Activated CD8-positive, alpha-beta memory T cell treated with anti-CD3 and anti-CD28 coated beads, Interleukin-2, amount 10 ng/mL, durations not matched to agents 7 days and 5 days (primary cell): Measurements from ENCODE around the gene UTP3. TPM values are rescaled to one million over a fixed set of nuclear protein-coding genes. Genes with fewer than 3 reads are reported as not detected.
"Not testable (repeated sequence)": the region's sequence is repeated elsewhere in the genome, so short reads cannot be mapped to it uniquely, and the experiment has no call there.

Experiments used
- ATAC-seq: fragments of 150-1000 bp; cut with Tn5 transposase; one replicate; pipeline ENCODE4 v1.10.0; 2021; ENCODE audit warnings: moderate library complexity
- CTCF ChIA-PET: fragments of 350-600 bp; sonication (Branson Sonifier 250); formaldehyde crosslinking; loops from one replicate; lab custom pipeline; 2021; ENCODE audit warnings: antibody characterized with exemption; lab: Charles Lee
- DNase-seq: peaks from one replicate; pipeline ENCODE4 v3.0.0-alpha.2; 2020
- H3K27ac Mint-ChIP-seq: one replicate; pipeline ENCODE4 v1.8.0; 2021; ENCODE audit warnings: mild to moderate bottlenecking, mixed read lengths
- H3K27me3 Mint-ChIP-seq: one replicate; pipeline ENCODE4 v1.8.0; 2021; ENCODE audit warnings: mixed read lengths
- H3K36me3 Mint-ChIP-seq: one replicate; pipeline ENCODE4 v1.8.0; 2021; ENCODE audit warnings: mild to moderate bottlenecking, mixed read lengths
- H3K4me1 Mint-ChIP-seq: one replicate; pipeline ENCODE4 v1.8.0; 2021; ENCODE audit warnings: mixed read lengths
- H3K4me3 Mint-ChIP-seq: one replicate; pipeline ENCODE4 v1.8.0; 2021; ENCODE audit warnings: mild to moderate bottlenecking, moderate library complexity, mixed read lengths
- H3K9me3 Mint-ChIP-seq: one replicate; pipeline ENCODE4 v1.8.0; 2022; ENCODE audit warnings: low read depth, mixed read lengths
- total RNA-seq, 2 experiments: library from RNA; stranded (reverse); gene quantifications; one replicate each; pipeline ENCODE4 v1.2.3, GENCODE V29; 2021

Gene UTP3
- total RNA-seq, 2 experiments from 2014 or later = 28.0 to 33.6 TPM

DNA sequence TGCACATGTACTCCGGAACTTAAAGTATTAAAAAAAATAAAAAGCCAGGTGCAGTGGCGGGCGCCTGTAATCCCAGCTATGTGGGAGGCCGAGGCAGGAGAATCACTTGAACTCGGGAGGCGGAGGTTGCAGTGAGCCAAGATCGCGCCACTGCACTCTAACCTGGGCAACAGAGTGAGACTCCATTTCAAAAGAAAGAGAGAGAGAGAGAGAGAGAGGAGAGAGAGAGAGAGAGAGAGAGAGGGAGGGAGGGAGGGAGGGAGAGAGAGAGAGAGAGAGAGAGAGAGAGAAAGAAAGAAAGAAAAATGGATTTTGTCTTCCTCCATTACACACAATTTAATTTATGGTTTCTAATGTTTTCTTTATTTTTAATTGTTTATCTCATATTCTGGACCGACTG, 44.5 kb downstream of the UTP3 start:
- ATAC-seq, H3K4me3 Mint-ChIP-seq, H3K27me3 Mint-ChIP-seq, H3K27ac Mint-ChIP-seq, H3K9me3 Mint-ChIP-seq, DNase-seq, H3K36me3 Mint-ChIP-seq: not testable (repeated sequence)
- H3K4me1 Mint-ChIP-seq = peaks cover 32% of the 10 kb centered on the region
- CTCF ChIA-PET = interaction anchor here (0.6 kb wide), 1 partner anchor 32 kb away, joined by 3 read pairs; no protein-coding TSS in a partner anchor

DNA sequence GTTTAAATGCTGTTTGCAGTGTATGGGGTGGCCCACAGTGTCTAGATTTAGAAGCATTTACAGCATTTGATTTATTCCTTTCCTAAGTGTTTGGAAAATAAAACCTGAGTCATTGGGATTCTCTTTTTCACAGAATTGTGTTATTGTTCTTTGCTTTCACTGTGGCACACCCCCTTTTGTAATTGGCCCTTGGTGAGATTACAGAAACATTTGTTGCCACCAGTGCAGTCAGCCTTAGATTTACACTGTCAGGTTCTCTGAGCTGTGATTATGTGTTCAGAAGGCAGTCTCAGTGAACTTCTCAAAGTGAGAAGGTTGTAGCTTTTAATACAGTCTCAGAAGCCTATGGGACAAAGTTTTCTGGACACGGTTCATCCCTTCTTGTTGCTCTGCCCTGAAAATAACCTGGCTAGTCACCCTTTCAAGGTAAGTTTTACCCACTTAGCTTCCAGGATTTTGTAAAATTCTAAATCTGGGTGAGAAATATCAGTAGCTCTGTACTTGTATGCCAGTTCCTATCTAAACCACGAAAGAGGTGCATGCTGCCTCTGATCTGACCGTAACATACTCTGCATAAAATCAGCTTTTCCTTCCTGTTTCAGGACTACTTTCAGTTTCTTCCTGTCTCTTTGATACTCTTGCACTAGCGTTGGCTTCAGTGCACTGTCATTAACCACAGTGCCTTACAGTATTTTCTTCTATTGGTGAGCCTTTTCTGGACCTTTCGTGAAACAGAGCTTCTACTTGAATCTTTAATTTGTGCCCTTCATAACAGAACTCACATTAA, 46.0 kb downstream of the UTP3 start:
- Mint-ChIP-seq H3K9me3 (no peaks in the 10 kb centered on the region), H3K4me1 (peaks cover 32% of the 10 kb centered on the region), H3K27me3 (no peaks in the 10 kb centered on the region), H3K27ac (peak overlapping the region; percentile 87), H3K36me3 (no peaks in the 10 kb centered on the region), H3K4me3 (peak overlapping the region; percentile 73)
- CTCF ChIA-PET = interaction anchor here (0.8 to 4.7 kb wide), 21 partner anchors 10 to 974 kb away, joined by 3 to 57 read pairs (median 6); partner anchors contain the start of genes MOB1B, RUFY3, SULT1B1 and UTP3
- DNase-seq (peak; percentile 71), ATAC-seq (peak; percentile 92)

DNA sequence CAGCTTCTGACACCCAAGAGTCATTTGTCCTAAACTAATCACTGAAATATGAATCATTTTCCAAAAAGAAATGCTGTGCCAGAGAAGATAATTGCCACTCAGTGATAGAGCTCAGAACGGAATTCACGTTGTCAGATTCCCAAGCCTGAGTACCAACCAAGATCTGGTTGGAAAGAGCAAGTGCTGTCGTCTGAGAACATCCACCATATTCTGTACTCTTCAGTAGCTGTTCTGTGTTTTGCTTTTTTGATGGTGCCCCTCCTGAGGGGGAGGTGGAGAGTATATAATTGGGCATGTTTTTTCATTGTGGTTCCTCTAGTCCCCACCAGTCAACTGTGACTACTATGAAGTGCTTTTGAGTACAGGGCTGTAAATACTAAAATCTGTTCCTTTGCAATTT, 46.6 kb downstream of the UTP3 start:
- Mint-ChIP-seq H3K9me3 (no peaks in the 10 kb centered on the region), H3K4me1 (peaks cover 32% of the 10 kb centered on the region), H3K27me3 (peaks cover under 1% of the 10 kb centered on the region), H3K36me3 (no peaks in the 10 kb centered on the region), H3K27ac (peak overlapping the region; percentile 87), H3K4me3 (peak overlapping the region; percentile 73)
- DNase-seq (no peak), ATAC-seq (peak; percentile 32)
- CTCF ChIA-PET = interaction anchor here (1.0 to 4.7 kb wide), 19 partner anchors 10 to 275 kb away, joined by 3 to 57 read pairs (median 7); partner anchors contain the start of genes MOB1B, RUFY3 and UTP3

DNA sequence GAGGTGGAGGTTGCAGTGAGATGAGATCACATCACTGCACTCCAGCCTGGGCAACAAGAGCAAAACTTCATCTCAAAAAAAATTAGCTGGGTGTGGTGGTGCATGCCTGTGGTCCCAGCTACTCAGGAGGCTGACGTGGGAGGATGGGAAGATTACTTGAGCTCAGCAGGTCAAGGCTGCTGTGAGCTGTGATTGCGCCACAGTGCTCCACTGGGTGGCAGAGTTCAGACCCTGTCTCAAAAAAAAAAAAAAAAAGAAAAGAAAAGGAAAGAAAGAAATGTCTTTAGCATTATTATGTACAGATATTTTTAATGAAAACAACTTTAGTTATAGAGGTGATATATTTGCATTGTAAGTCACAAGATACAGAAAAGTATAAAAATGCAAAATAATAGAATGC, 47.6 kb downstream of the UTP3 start:
- H3K4me1 Mint-ChIP-seq = peaks cover 32% of the 10 kb centered on the region
- peak; percentile 72 for DNase-seq
- not testable (repeated sequence) for H3K36me3 Mint-ChIP-seq, H3K27me3 Mint-ChIP-seq, H3K9me3 Mint-ChIP-seq
- H3K4me3 Mint-ChIP-seq = peak overlapping the region; percentile 43
- CTCF ChIA-PET = interaction anchor here (0.9 to 4.7 kb wide), 16 partner anchors 9 to 274 kb away, joined by 3 to 57 read pairs (median 8); partner anchors contain the start of genes MOB1B, RUFY3 and UTP3
- peak overlapping the region; percentile 80 for H3K27ac Mint-ChIP-seq
- ATAC-seq = peak; percentile 41

DNA sequence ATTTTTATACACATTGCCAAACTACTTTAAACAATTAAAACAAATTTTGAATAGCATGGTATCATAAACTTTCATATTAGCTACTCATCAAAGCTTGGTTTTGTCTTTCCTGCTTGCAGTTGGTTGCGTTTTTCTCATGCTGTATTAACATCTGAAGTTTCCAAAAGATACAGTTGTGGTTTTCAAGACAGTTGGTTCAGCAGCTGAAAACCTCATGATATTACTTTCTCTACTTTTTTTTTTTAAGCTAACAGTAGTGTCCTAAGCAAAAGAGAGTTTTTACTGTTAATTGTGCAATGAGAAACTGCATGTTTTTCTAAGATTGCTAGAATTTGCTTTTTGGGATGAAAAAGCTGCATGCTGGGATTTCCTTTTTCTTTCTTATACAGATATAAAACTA, 48.7 kb downstream of the UTP3 start:
- peaks cover 32% of the 10 kb centered on the region for H3K4me1 Mint-ChIP-seq
- CTCF ChIA-PET = interaction anchor here (0.7 to 4.7 kb wide), 11 partner anchors 8 to 673 kb away, joined by 3 to 57 read pairs (median 4); partner anchors contain the start of genes RUFY3 and UTP3
- H3K9me3 Mint-ChIP-seq = no peaks in the 10 kb centered on the region
- no peaks in the 10 kb centered on the region for H3K36me3 Mint-ChIP-seq
- peaks cover 2% of the 10 kb centered on the region for H3K27me3 Mint-ChIP-seq
- H3K27ac Mint-ChIP-seq = peak overlapping the region; percentile 49
- no peak for DNase-seq
- H3K4me3 Mint-ChIP-seq = no peak overlapping the region
- ATAC-seq = no peak

DNA sequence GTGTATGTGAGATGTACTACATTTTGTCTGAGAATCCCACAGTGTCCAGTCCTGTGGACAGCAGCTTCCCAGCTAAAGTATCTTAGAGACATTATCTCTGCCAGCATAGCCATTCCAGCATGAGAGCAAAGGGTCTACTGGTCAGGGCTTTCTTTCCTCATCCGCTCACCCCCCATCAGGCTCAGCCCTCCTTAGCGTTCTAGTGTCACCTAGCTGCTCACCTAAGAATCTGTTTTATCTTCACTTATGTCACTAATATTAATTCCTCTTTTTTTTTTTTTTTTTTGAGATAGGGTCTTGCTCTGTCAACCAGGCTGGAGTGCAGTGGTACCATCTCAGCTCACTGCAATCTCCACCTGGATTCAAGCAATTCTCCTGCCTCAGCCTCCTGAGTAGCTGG, 49.1 kb downstream of the UTP3 start:
- Mint-ChIP-seq H3K36me3 (no peaks in the 10 kb centered on the region), H3K9me3 (no peaks in the 10 kb centered on the region), H3K27me3 (peaks cover 2% of the 10 kb centered on the region), H3K27ac (peak overlapping the region; percentile 49), H3K4me3 (no peak overlapping the region), H3K4me1 (peaks cover 32% of the 10 kb centered on the region)
- CTCF ChIA-PET = interaction anchor here (0.7 to 4.7 kb wide), 12 partner anchors 9 to 673 kb away, joined by 3 to 57 read pairs (median 4); partner anchors contain the start of genes RUFY3 and UTP3
- no peak for DNase-seq
- no peak for ATAC-seq

DNA sequence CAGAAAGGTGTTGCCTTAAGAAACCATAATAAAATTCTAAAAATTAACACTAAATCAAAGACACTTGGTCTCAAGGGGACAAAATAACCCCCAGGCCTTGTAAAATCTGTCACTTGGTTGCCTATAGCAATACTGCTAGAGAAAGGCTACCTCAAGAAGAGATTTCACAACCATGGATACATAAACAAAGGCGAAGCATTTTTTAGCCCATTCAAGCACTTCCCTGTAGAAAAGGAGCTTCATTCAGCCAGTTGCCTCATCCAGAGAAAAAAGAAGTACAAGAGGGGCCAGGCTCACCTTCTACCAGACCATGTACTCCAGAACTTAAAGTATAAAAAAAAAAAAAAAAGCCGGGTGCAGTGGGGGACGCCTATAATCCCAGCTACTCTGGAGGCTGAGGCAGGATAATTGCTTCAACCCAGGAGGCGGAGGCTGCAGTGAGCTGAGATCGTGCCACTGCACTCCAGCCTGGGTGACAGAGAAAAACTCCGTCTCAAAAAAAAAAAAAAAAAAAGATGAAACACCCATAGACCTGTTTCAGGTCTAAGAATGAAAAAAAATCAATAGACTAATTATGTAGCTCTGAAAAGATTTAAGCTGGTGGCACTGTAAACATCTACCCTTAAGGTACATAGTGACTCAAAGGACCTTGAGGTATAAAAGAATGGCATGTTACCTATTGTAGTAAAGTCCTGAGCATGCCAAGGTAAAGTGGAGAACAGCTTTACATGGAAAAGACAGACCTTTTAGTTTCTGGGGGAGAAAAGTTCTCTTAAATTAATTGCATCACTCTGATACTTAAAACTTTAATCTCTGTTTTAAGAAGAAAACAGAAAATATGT, 51.4 kb downstream of the UTP3 start:
- CTCF ChIA-PET = interaction anchor here (1.1 to 1.9 kb wide), 4 partner anchors 11 to 100 kb away, joined by 3 to 5 read pairs (median 4); no protein-coding TSS in a partner anchor
- ATAC-seq = no peak

More for the DNA sequence above, 51.4 kb downstream of the UTP3 start:
- Mint-ChIP-seq H3K4me1 (peaks cover 24% of the 10 kb centered on the region), H3K27me3 (peaks cover 2% of the 10 kb centered on the region), H3K4me3 (no peak overlapping the region), H3K36me3 (no peaks in the 10 kb centered on the region), H3K9me3 (no peaks in the 10 kb centered on the region), H3K27ac (no peak overlapping the region)
- DNase-seq = no peak

Other genes with a start within 250 kb of the UTP3 start
- gene MUC7, start 216.3 kb upstream of the UTP3 start, total RNA-seq = not detected
- not detected for gene AMTN, start 170.0 kb upstream of the UTP3 start, total RNA-seq
- gene AMBN, start 96.3 kb upstream of the UTP3 start, total RNA-seq = not detected
- gene ENAM, start 59.8 kb upstream of the UTP3 start, total RNA-seq = not detected
- gene JCHAIN, start 22.0 kb upstream of the UTP3 start, total RNA-seq = not detected
- 10 to 100 TPM; 12.7 to 22.8 TPM for gene RUFY3, start 33.4 kb downstream of the UTP3 start, total RNA-seq
- gene GRSF1, start 151.4 kb downstream of the UTP3 start, total RNA-seq = 10 to 100 TPM; 59.3 to 80.7 TPM
- gene MOB1B, start 213.8 kb downstream of the UTP3 start, total RNA-seq = 10 to 100 TPM; 14.8 to 20.4 TPM